GM12872 (cell line): ENCODE data around the gene RFXANK.

Experiments
- TF ChIP-seq, protein P1 (sequence below): IDR thresholded peaks from 3 replicates; pipeline ENCODE4 v1.5.1; 2011; ENCODE audit warnings: low read depth, mild to moderate bottlenecking, low read length, moderate library complexity; ENCODE audit not compliant: insufficient read depth

The RFXANK gene

DNA sequence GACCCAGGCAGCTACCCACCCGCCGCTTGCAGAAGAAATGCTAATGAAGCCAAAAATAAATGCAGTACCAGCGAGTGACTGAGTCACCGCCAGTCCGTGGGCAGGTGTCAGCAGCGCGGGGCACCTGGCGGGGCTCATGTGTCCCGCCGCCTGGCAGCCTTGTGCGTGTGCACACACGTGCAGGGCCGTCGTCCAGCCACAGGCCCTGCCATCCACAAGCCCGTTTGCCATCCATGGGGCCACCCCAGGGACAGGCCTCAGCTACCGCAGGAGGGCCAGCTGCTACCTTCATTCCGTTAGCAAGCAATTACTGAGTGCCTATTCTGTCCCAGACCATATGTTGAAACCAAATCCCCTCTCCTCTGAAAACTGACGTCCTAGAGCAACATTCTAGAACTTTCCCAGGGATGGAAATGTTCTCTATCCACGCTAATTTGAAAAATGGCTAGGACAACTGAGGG lies 40.2 kb downstream of the RFXANK start:
- TF ChIP-seq, protein P1, sequence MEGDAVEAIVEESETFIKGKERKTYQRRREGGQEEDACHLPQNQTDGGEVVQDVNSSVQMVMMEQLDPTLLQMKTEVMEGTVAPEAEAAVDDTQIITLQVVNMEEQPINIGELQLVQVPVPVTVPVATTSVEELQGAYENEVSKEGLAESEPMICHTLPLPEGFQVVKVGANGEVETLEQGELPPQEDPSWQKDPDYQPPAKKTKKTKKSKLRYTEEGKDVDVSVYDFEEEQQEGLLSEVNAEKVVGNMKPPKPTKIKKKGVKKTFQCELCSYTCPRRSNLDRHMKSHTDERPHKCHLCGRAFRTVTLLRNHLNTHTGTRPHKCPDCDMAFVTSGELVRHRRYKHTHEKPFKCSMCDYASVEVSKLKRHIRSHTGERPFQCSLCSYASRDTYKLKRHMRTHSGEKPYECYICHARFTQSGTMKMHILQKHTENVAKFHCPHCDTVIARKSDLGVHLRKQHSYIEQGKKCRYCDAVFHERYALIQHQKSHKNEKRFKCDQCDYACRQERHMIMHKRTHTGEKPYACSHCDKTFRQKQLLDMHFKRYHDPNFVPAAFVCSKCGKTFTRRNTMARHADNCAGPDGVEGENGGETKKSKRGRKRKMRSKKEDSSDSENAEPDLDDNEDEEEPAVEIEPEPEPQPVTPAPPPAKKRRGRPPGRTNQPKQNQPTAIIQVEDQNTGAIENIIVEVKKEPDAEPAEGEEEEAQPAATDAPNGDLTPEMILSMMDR = no peak

DNA sequence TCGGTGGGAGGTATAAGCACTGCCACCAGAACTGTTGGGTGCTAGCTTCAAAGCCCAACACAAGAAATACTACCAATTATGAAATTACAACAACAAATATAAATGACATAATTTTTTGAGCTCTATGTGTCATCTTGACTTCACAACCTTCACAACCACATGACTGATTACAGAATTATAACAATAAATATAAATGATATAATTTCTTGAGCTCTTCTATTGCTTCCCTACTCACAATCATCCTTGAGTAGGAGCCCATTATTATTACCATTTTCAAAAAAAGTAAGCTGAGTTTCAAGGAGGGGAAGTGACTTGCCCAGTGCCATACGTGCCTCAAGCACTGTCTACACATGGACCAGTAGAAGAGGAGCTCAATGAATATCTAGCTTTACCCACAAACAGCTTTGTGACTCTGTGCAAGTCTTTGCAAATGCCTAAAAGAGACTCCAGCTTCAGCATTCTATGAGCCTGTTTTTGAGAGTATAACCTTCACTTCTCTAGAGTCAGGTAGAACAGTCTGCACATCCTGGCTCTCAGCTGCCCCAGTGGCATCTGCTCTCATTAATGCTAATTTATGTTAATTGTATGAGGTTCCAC lies 42.3 kb downstream of the RFXANK start:
- TF ChIP-seq, protein P1 = no peak

DNA sequence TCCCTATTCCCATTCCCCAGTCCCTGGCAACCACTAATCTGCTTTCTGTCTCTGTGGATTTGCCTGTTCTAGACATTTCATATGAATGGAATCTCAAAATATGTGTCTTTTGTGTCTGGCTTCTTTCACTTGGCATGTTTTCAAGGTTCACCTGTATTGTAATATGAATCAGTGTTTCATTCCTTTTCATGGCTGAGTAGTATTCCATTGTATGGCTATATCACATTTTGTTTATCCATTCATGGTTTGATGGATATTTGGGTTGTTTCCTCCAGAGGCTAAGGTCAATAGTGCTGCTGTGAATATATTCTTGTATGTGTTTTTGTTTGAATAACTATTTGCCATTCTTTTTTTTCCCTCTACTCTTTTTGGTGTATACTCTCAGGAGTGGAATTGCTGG lies 44.1 kb downstream of the RFXANK start:
- TF ChIP-seq, protein P1 = no peak

DNA sequence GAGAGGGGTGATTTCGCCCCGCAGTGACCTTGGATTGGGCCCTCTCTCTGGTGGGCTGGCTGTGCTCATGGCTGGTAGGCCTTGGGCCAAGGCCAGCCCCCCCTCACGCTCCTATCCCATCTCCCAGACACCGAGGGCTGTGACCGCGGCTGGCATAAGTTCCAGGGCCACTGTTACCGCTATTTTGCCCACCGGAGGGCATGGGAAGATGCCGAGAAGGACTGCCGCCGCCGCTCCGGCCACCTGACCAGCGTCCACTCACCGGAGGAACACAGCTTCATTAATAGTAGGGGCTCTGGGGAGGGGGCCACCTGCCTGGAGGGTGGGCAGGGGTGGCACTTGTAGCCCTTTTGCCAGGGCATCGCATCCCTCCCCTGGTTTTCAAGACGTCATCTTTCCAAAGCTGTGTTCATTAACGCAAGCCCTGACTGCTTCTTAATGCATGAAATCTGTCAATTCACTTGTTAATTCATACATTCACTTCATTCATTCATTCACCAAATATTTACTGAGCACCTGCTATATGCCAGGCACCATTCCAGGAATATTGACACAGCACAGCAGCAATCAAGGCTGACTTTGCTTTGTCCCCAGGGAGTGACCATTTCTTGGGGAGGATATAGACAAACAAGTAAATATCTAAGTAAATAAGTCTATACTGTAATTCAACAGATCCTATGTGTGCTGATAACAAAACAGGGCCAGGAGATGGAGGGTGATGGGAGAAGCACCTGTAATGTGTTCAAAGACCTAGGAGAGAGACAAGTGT lies 46.3 kb downstream of the RFXANK start:
- TF ChIP-seq, protein P1 = no peak

DNA sequence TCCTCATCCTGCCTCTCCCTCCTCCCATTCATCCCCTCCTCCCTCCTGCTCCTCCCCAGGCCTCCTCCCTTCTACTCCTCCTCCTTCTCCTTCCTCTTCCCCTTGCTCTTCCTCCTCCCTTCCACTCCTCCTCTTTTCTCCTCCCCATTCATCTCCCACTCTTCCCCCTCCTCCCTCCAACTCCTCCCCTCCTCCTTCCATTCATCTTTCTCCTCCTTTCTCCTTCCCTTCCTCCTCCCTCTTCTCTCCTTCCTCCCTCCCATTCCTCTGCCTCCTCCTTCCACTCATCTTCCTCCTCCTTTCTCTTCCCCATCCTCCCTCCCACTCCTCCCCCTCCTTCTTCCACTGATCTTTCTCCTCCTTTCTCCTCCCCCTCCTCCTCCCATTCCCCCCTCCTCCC lies 47.6 kb downstream of the RFXANK start:
- TF ChIP-seq, protein P1 = no peak

DNA sequence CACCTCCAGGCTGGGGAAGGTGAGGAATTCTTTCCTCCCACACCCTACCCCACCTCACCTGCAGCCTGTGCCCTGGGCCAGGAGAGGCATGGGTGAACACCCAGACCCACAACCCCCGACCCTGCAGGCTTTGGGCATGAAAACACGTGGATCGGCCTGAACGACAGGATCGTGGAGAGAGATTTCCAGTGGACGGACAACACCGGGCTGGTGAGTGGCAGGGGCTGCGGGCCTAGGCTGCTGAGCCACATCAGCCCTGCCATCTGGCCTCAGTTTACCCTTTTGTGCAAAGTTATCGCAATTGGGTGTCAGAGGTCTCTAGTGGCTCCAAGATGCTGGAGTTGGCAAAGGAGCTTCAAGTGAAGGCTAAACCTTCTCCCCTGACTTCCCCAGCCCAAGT lies 48.4 kb downstream of the RFXANK start:
- TF ChIP-seq, protein P1 = no peak

DNA sequence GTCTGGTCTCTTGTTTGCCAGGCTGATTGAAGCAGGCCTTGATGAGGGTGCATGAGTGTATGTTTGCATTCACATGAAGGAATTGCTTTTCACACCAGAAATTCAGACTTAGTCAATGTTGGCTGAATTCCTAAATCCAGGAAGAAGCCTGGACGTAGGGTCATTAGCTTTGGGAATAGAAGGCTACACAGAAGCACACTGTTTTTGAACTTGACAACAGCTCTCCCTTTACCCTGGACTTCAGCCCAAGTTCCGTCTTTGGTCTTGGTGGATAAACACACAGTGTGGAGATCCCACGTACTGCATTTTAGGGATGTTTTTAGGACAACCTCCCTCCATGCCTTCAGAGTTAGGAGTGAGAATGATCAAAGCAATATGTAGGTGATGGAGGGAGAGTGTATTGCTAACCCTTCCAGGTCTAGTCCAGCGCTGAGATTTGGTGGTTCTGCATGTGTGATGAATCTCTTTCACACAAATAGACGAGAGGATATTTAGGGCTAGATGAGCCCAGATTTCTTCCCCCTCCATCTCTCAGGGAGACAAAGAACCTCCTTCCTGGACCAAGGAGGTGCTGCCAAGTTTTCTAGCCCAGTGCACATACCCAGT lies 58.2 kb downstream of the RFXANK start:
- TF ChIP-seq, protein P1 = no peak
